Stimulated activated CD4-positive, alpha-beta T cell treated with anti-CD3 and anti-CD28 coated beads, Interleukin-1b, Interleukin-23, amount 100 ng/mL, for 4 hours (primary cell): ENCODE data around the gene ZSCAN26.
"Not testable (repeated sequence)": the region's sequence is repeated elsewhere in the genome, so short reads cannot be mapped to it uniquely, and the experiment has no call there.

Experiments used
- DNase-seq, 2 donors: peaks; one replicate each; pipeline ENCODE4 v3.0.0-alpha.2; 2020; ENCODE audit warnings: low read depth in 2 of 2

The ZSCAN26 gene

GRCh38 chr6:28257042-28257441, 9.9 kb upstream of the ZSCAN26 start:
- DNase-seq: no peak

GRCh38 chr6:28258877-28259777, 7.8 kb upstream of the ZSCAN26 start, which contains the start of gene NKAPL:
Gene NKAPL, plus strand, starts transcription at chr6:28259297. Its CDS starts 75 bp downstream, at chr6:28259372.
- DNase-seq: peak; percentile 50 to 61

- DNase-seq: no peak
Measured at GRCh38 chr6:28263922-28264321, 3.0 kb upstream of the ZSCAN26 start.

- no peak for DNase-seq
Measured at GRCh38 chr6:28264834-28265401, 2.0 kb upstream of the ZSCAN26 start.

- no peak for DNase-seq
Measured at GRCh38 chr6:28266563-28266961, 381 bp upstream of the ZSCAN26 start.

- DNase-seq: no peak
Measured at GRCh38 chr6:28267695-28268059, 734 bp downstream of the ZSCAN26 start.

- no peak for DNase-seq
Measured at GRCh38 chr6:28269492-28269891, 2.5 kb downstream of the ZSCAN26 start.

- no peak for DNase-seq
Measured at GRCh38 chr6:28274888-28275287, 7.9 kb downstream of the ZSCAN26 start.

GRCh38 chr6:28277746-28278145, 10.8 kb downstream of the ZSCAN26 start:
- DNase-seq: no peak

- DNase-seq: no peak
Measured at GRCh38 chr6:28280595-28281287, 13.8 kb downstream of the ZSCAN26 start.

GRCh38 chr6:28281288-28282064, 14.5 kb downstream of the ZSCAN26 start, which contains the start of gene PGBD1:
Gene PGBD1, plus strand, starts transcription at chr6:28281572. Its CDS starts 2,242 bp downstream, at chr6:28283814.
- peak; percentile 12 to 47 for DNase-seq

- DNase-seq: no peak
Measured at GRCh38 chr6:28282926-28283325, 16.0 kb downstream of the ZSCAN26 start.

GRCh38 chr6:28291573-28291972, 24.6 kb downstream of the ZSCAN26 start:
- no peak for DNase-seq

- DNase-seq: no peak
Measured at GRCh38 chr6:28295326-28295725, 28.4 kb downstream of the ZSCAN26 start.

GRCh38 chr6:28296520-28297060, 29.6 kb downstream of the ZSCAN26 start:
- DNase-seq: no peak

GRCh38 chr6:28303570-28303969, 36.6 kb downstream of the ZSCAN26 start:
- DNase-seq: no peak

- not testable (repeated sequence) for DNase-seq
Measured at GRCh38 chr6:28306363-28306762, 39.4 kb downstream of the ZSCAN26 start.

- DNase-seq: no peak
Measured at GRCh38 chr6:28311139-28311823, 44.3 kb downstream of the ZSCAN26 start.

GRCh38 chr6:28312939-28313338, 46.0 kb downstream of the ZSCAN26 start:
- DNase-seq: no peak

GRCh38 chr6:28315628-28316027, 48.7 kb downstream of the ZSCAN26 start:
- no peak for DNase-seq

- DNase-seq: not testable (repeated sequence)
Measured at GRCh38 chr6:28317866-28318265, 50.9 kb downstream of the ZSCAN26 start.
